Coronary artery (tissue), 2 donors: ENCODE data around the gene RPS3A.

Experiments
- DNase-seq: peaks from one replicate; pipeline ENCODE4 v3.0.0-alpha.2; 2017; ENCODE audit warnings: low spot score
- H3K27ac ChIP-seq, 2 donors: fragments of 200-600 bp; sonication (generic); one replicate each; pipeline ENCODE4 v1.5.1; 2016 to 2019
- H3K4me3 ChIP-seq: fragments of 200-600 bp; sonication (generic); 2 replicates; pipeline ENCODE4 v1.5.1; 2016; ENCODE audit warnings: mild to moderate bottlenecking, moderate library complexity
- CTCF ChIP-seq: fragments of 200-600 bp; sonication (generic); IDR thresholded peaks from one replicate; pipeline ENCODE4 v1.5.1; 2019; ENCODE audit warnings: antibody characterized with exemption

The RPS3A gene

GRCh38 chr4:151091047-151091446 is 8.4 kb upstream of the RPS3A start:
- TF ChIP-seq CTCF, result no peak
- H3K4me3 ChIP-seq, result no peak overlapping the region
- DNase-seq, result no peak
- H3K27ac ChIP-seq, result no peak overlapping the region

GRCh38 chr4:151092488-151092887 is 6.9 kb upstream of the RPS3A start:
- H3K27ac ChIP-seq, result no peak overlapping the region
- DNase-seq, result no peak
- no peak overlapping the region for H3K4me3 ChIP-seq
- TF ChIP-seq CTCF, result no peak

- TF ChIP-seq CTCF, result no peak
- H3K27ac ChIP-seq, result no peak overlapping the region
- DNase-seq, result no peak
- no peak overlapping the region for H3K4me3 ChIP-seq
Observed at GRCh38 chr4:151093203-151093602, 6.2 kb upstream of the RPS3A start.

GRCh38 chr4:151094290-151094751 is 5.1 kb upstream of the RPS3A start:
- no peak for TF ChIP-seq CTCF
- DNase-seq, result no peak
- H3K4me3 ChIP-seq, result no peak overlapping the region
- no peak overlapping the region for H3K27ac ChIP-seq

- no peak overlapping the region for H3K4me3 ChIP-seq
- H3K27ac ChIP-seq, result no peak overlapping the region
- TF ChIP-seq CTCF, result no peak
- no peak for DNase-seq
Observed at GRCh38 chr4:151095142-151095541, 4.3 kb upstream of the RPS3A start.

GRCh38 chr4:151097759-151098158 is 1.7 kb upstream of the RPS3A start:
- no peak for DNase-seq
- no peak overlapping the region for H3K27ac ChIP-seq

GRCh38 chr4:151098979-151099228 is 524 bp upstream of the RPS3A start:
- Histone ChIP-seq H3K27ac (peak overlapping the region in 1 of 2 donors; percentile 3), H3K4me3 (peak overlapping the region; percentile 97)
- TF ChIP-seq CTCF, result no peak
- no peak for DNase-seq

More at GRCh38 chr4:151097759-151098158, 1.7 kb upstream of the RPS3A start:
- no peak overlapping the region for H3K4me3 ChIP-seq
- no peak for TF ChIP-seq CTCF
